Esophagus muscularis mucosa (tissue), 4 donors: ENCODE measurements around the gene MDH1B. TPM values are rescaled to one million over a fixed set of nuclear protein-coding genes. Genes with fewer than 3 reads are reported as not detected.

Source experiments
- DNase-seq: peaks from one replicate; pipeline ENCODE4 v3.0.0-alpha.2; 2017; ENCODE audit errors: extremely low spot score
- H3K27ac ChIP-seq, 4 donors: fragments of 200-600 bp; sonication (generic); replicated peaks in 1 of 4; 1 replicate in 3 of 4; 2 replicates in 1 of 4; pipeline ENCODE4 v1.5.1; 2016 to 2019; ENCODE audit warnings: mild to moderate bottlenecking in 1 of 4
- H3K27me3 ChIP-seq, 4 donors: fragments of 200-600 bp; sonication (generic); one replicate each; pipeline versions ENCODE4 v1.5.1 to v1.6.0; 2016 to 2019
- H3K36me3 ChIP-seq, 4 donors: fragments of 200-600 bp; sonication (generic); one replicate each; pipeline ENCODE4 v1.5.1; 2016 to 2019
- H3K4me1 ChIP-seq, 4 donors: fragments of 200-600 bp; sonication (generic); one replicate each; pipeline ENCODE4 v1.5.1; 2016 to 2019
- H3K4me3 ChIP-seq, 4 donors: fragments of 200-600 bp; sonication (generic); 1 replicate in 2 of 4; 2 replicates in 2 of 4; pipeline ENCODE4 v1.5.1; 2016 to 2019; ENCODE audit warnings: mild to moderate bottlenecking in 4 of 4, moderate library complexity in 1 of 4
- H3K9me3 ChIP-seq, 4 donors: fragments of 200-600 bp; sonication (generic); 1 replicate in 3 of 4; 2 replicates in 1 of 4; pipeline ENCODE4 v1.5.1; 2016 to 2019
- EP300 ChIP-seq: sonication (generic); formaldehyde crosslinking; IDR thresholded peaks from one replicate; pipeline ENCODE4 v1.6.1; 2017; ENCODE audit warnings: antibody characterized with exemption
- POLR2A ChIP-seq: fragments of 450-650 bp; IDR thresholded peaks from one replicate; pipeline ENCODE4 v1.6.1; 2017; ENCODE audit warnings: antibody characterized with exemption, moderate library complexity, mild to moderate bottlenecking, low read depth
- POLR2AphosphoS5 ChIP-seq, 2 donors: sonication (generic); formaldehyde crosslinking; IDR thresholded peaks; one replicate each; pipeline ENCODE4 v1.6.1; 2017; ENCODE audit warnings: antibody characterized with exemption in 2 of 2
- WGBS: methylation state at CpG from one replicate; pipeline ENCODE4 v1.1.5; 2018; 5-methylcytosine and 5-hydroxymethylcytosine counted together
- intact Hi-C: fragments of 100-400 bp; cut with DNase I; formaldehyde crosslinking; loops from one replicate; pipeline ENCODE4 v1.15.1; 2023
- total RNA-seq, 4 donors: library from RNA; depleted of rRNA; stranded (reverse); fragments of >200 nt; gene quantifications; one replicate each; pipeline versions ENCODE4 v1.1.0 to v1.2.1, GENCODE V29; 2016
- TF ChIP-seq, protein P1 (sequence below), 3 experiments: fragments of 200-600 bp in 2 of 3; fragments of 450-650 bp in 1 of 3; sonication (generic) in 2 of 3; IDR thresholded peaks; one replicate each; pipeline ENCODE4 v1.5.1; 2017 to 2019; ENCODE audit warnings: antibody characterized with exemption in 3 of 3, mild to moderate bottlenecking in 2 of 3, moderate library complexity in 1 of 3

MDH1B gene
- total RNA-seq, 4 donors from 2014 or later: 0.19 to 1.2 (median 0.75) TPM

DNA sequence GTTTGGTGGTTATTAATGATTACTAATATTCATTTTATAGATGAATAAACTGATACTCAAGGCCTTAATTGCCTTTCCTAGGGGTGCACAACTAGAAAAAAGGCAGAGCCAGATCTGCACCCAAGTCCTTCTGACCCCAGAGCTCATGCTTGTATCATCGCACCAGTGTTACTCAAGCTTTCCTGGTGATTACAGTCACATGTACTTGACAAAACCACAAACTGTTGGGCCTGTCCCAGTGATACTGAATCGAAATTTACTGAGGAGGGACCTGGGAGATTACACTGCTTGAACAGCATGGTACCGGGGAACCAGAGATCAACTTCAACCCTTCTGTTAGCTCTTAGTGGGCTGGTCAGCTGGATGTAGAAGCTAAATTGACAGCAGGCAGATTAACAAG is 34.0 kb upstream of the MDH1B start:
- no peak for DNase-seq
- Histone ChIP-seq H3K27ac (no peak overlapping the region), H3K9me3 (no peaks in the 10 kb centered on the region), H3K4me1 (peaks cover 7 to 19% (median 14%) of the 10 kb centered on the region in 4 donors), H3K4me3 (no peak overlapping the region), H3K36me3 (peaks cover 7 to 27% (median 9%) of the 10 kb centered on the region in 4 donors), H3K27me3 (no peaks in the 10 kb centered on the region)
- intact Hi-C loops: no loop called here
- WGBS: 93% methylated on average over 3 of the region's 3 CpGs
- no peak for TF ChIP-seq POLR2A

DNA sequence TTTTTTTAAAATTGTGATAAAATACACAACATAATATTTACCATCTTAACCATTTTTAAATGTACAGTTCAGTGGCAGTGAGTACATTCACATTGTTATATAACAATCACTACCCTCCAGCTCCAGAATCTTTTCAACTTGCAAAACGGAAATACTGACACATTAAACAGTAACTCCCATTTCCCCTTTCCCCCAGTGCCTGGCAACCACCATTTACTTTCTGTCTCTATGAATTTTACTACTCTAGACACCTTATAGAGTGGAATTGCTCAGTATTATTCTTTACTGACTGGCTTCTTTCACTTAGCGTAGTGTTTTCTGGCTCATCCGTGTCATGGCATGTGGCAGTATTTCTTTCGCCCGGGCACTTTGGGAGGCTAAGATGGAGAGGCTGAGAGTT is 32.9 kb upstream of the MDH1B start:
- DNase-seq: no peak
- H3K36me3 ChIP-seq: peaks cover 7 to 37% (median 11%) of the 10 kb centered on the region in 4 donors
- no peak for TF ChIP-seq POLR2A
- TF ChIP-seq EP300: no peak
- TF ChIP-seq, protein P1, sequence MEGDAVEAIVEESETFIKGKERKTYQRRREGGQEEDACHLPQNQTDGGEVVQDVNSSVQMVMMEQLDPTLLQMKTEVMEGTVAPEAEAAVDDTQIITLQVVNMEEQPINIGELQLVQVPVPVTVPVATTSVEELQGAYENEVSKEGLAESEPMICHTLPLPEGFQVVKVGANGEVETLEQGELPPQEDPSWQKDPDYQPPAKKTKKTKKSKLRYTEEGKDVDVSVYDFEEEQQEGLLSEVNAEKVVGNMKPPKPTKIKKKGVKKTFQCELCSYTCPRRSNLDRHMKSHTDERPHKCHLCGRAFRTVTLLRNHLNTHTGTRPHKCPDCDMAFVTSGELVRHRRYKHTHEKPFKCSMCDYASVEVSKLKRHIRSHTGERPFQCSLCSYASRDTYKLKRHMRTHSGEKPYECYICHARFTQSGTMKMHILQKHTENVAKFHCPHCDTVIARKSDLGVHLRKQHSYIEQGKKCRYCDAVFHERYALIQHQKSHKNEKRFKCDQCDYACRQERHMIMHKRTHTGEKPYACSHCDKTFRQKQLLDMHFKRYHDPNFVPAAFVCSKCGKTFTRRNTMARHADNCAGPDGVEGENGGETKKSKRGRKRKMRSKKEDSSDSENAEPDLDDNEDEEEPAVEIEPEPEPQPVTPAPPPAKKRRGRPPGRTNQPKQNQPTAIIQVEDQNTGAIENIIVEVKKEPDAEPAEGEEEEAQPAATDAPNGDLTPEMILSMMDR (IDR thresholded peaks at IDR 0.05): no peak
- no peak for TF ChIP-seq POLR2AphosphoS5 (IDR thresholded peaks at IDR 0.05)
- no peak overlapping the region for H3K4me3 ChIP-seq
- no peaks in the 10 kb centered on the region for H3K9me3 ChIP-seq
- 75% methylated on average over 5 of the region's 5 CpGs for whole genome bisulfite sequencing
- intact Hi-C loops: no loop called here
- no peaks in the 10 kb centered on the region for H3K27me3 ChIP-seq
- H3K27ac ChIP-seq: no peak overlapping the region
- H3K4me1 ChIP-seq: peaks cover 7 to 19% (median 14%) of the 10 kb centered on the region in 4 donors

DNA sequence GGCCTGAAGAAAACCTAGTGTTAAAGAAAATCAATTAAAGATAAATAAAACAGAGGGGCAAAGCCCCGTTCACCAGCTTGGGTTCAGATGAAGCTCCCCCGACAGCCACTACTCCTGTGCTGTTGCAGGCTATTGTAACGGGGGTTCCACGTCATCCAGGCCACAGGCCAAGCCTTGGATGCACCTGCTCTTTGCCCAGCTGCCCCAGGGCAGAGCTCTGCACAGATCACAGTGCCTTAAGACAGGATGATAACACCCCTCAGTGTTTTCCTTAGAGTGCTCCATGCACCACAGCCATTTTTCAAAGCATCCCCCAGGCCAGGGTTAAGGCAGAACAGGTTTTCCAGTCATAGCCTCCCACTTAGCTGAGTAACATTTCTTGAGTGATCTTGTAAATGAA is 32.2 kb upstream of the MDH1B start:
- TF ChIP-seq, protein P1 (IDR thresholded peaks at IDR 0.05): no peak
- no peak for TF ChIP-seq POLR2A
- TF ChIP-seq EP300: no peak
- TF ChIP-seq POLR2AphosphoS5 (IDR thresholded peaks at IDR 0.05): no peak
- DNase-seq: no peak
- Histone ChIP-seq H3K4me1 (peaks cover 7 to 16% (median 14%) of the 10 kb centered on the region in 4 donors), H3K27ac (no peak overlapping the region), H3K9me3 (no peaks in the 10 kb centered on the region), H3K36me3 (peaks cover 7 to 44% (median 16%) of the 10 kb centered on the region in 4 donors), H3K27me3 (no peaks in the 10 kb centered on the region), H3K4me3 (no peak overlapping the region)
- 81% methylated on average over 4 of the region's 4 CpGs for WGBS
- intact Hi-C loops: no loop called here

DNA sequence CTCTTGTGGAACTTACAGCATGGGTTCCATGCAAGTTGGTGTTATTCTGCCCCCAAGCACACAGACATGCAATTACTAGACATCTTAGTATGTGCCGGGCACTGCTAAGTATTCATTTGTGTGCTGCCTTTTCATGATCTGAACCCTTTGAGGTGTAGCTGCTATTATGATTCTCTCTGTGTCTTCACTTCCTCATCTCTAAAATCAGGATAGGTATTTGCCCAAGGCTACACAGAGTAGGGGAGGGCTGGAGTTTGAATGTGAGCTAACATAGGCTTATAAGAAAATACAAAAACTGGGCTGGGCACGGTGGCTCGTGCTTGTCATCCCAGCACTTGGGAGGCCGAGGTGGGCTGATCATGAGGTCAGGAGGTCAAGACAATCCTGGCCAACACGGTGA is 27.5 kb upstream of the MDH1B start:
- TF ChIP-seq POLR2A (no peak), EP300 (no peak), POLR2AphosphoS5 (IDR thresholded peaks at IDR 0.05) (no peak)
- TF ChIP-seq, protein P1 (IDR thresholded peaks at IDR 0.05): no peak
- Histone ChIP-seq H3K4me1 (no peaks in the 10 kb centered on the region), H3K27ac (no peak overlapping the region), H3K27me3 (no peaks in the 10 kb centered on the region), H3K36me3 (peaks cover 40 to 91% (median 63%) of the 10 kb centered on the region in 4 donors), H3K4me3 (no peak overlapping the region), H3K9me3 (no peaks in the 10 kb centered on the region)
- WGBS: 94% methylated on average over 5 of the region's 5 CpGs
- intact Hi-C loops: no loop called here
- DNase-seq: no peak

DNA sequence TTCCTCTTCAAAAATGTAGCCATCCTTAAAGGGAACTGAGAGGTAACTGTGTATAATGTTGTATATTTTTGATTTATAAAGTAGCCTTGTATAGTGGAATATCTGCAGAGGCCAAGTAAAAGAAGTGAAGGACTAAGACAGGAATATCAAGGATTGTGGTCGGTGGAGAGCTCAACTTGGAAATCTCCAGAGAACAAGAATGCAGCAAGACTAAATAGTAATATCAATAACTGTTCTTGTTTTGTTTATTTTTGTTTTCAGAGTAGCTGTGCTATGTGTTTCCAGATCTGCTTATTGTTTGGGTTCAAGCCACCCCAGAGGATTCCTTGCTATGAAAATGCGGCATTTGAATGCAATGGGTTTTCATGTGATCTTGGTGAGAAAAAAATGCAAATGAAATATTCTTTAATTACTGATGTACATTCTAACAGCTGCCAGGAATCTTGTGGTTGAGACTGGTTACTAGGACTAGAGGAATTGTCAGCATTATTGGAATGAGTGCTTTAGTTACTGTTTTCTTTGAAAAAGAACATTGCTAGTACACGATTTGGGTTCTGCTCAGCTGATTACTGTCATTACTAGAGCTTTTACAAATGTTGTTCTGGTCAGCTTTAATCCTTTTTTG is 25.3 kb upstream of the MDH1B start:
- DNase-seq: no peak
- Histone ChIP-seq H3K4me1 (no peaks in the 10 kb centered on the region), H3K4me3 (no peak overlapping the region), H3K27me3 (no peaks in the 10 kb centered on the region), H3K9me3 (no peaks in the 10 kb centered on the region), H3K27ac (no peak overlapping the region), H3K36me3 (peaks cover 44 to 100% (median 80%) of the 10 kb centered on the region in 4 donors)
- 81% methylated on average over 3 of the region's 3 CpGs for WGBS
- intact Hi-C loops: no loop called here
- no peak for TF ChIP-seq EP300
- TF ChIP-seq POLR2AphosphoS5 (IDR thresholded peaks at IDR 0.05): no peak
- TF ChIP-seq POLR2A: no peak
- TF ChIP-seq, protein P1 (IDR thresholded peaks at IDR 0.05): no peak
